K562 (cell line): ENCODE results near the gene HAPLN2. TPM values are rescaled to one million over a fixed set of nuclear protein-coding genes. Genes with fewer than 3 reads are reported as not detected.

Source experiments
- BRF2 ChIP-seq: IDR thresholded peaks from 3 replicates; pipeline ENCODE4 v1.6.1; 2011; ENCODE audit warnings: borderline replicate concordance, mild to moderate bottlenecking; ENCODE audit not compliant: insufficient read length, insufficient read depth
- HMG20B ChIP-seq: fragments of 250-450 bp; sonication (Bioruptor Pico); IDR thresholded peaks from 2 replicates; pipeline ENCODE4 v1.5.0; 2021; ENCODE audit warnings: mild to moderate bottlenecking
- NCOA6 ChIP-seq: fragments of 450-650 bp; IDR thresholded peaks from 2 replicates; pipeline ENCODE4 v1.6.1; 2017; ENCODE audit warnings: mild to moderate bottlenecking
- PRDM10 ChIP-seq: fragments of 450-650 bp; IDR thresholded peaks from 2 replicates; pipeline ENCODE4 v1.6.1; 2018; ENCODE audit not compliant: partially characterized antibody
- THRA ChIP-seq: fragments of 450-650 bp; IDR thresholded peaks from 2 replicates; pipeline ENCODE4 v1.6.1; 2017; ENCODE audit warnings: mild to moderate bottlenecking, moderate library complexity
- ZBTB1 ChIP-seq: sonication (generic); formaldehyde crosslinking; IDR thresholded peaks from 2 replicates; pipeline ENCODE4 v1.8.1; 2023; ENCODE audit warnings: missing genetic modification reagents, low read depth, mild to moderate bottlenecking, borderline replicate concordance
- ZFP30 ChIP-seq: fragments of 250-450 bp; sonication (Bioruptor Pico); IDR thresholded peaks from 2 replicates; pipeline ENCODE4 v1.8.0; 2022; ENCODE audit warnings: moderate library complexity, mild to moderate bottlenecking, inconsistent platforms, borderline replicate concordance
- polyA plus RNA-seq, 8 experiments: library from polyadenylated mRNA; depleted of rRNA in 4 of 8; stranded (reverse) in 5 of 8; unstranded in 3 of 8; fragments of >200 nt; fragmentation: Nextera tagmentation in 2 of 8; fragmentation: Illumina TruSeq in 1 of 8; extraction: Ambion mirVana in 2 of 8; extraction: Trizol in 1 of 8; gene quantifications; 2 replicates each; pipeline versions ENCODE4 v1.2.1 to v1.2.3, GENCODE V29; 2011 to 2014; ENCODE audit warnings: inconsistent platforms in 1 of 8, missing spikeins in 1 of 8
- total RNA-seq, 7 experiments: library from RNA; depleted of rRNA in 6 of 7; stranded (reverse); fragments of >200 nt in 6 of 7; fragmentation: Illumina TruSeq in 2 of 7; extraction: Trizol in 2 of 7; gene quantifications; 2 replicates each; pipeline versions ENCODE4 v1.2.1 to v1.2.3, GENCODE V29; 2011 to 2021; ENCODE audit warnings: low replicate concordance in 1 of 7
- TF ChIP-seq, protein P1 (sequence below): fragments of 250-450 bp; sonication (Bioruptor Pico); IDR thresholded peaks from 2 replicates; pipeline ENCODE4 v1.5.1; 2021; ENCODE audit warnings: mild to moderate bottlenecking

Gene HAPLN2
- total and polyA plus RNA-seq, 9 of the 15 experiments (the other 6 are each of a cell fraction or from before 2014, with no cell fraction given): 0.14 to 5.2 (median 3.8) TPM; not detected in 4

DNA sequence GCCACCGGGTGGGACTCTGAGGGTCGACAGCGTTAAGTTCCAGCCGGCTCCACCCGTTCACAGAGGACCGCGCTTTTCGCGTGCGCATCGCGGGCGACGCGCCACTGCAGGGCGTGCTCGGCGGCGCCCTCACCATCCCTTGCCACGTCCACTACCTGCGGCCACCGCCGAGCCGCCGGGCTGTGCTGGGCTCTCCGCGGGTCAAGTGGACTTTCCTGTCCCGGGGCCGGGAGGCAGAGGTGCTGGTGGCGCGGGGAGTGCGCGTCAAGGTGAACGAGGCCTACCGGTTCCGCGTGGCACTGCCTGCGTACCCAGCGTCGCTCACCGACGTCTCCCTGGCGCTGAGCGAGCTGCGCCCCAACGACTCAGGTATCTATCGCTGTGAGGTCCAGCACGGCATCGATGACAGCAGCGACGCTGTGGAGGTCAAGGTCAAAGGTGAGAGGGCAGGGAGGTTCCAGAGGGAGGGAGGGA lies 27.6 kb downstream of the HAPLN2 start (continued):
- TF ChIP-seq PRDM10 (no peak), THRA (no peak), NCOA6 (no peak), ZBTB1 (CRISPR knock-in tag) (no peak), ZFP30 (CRISPR knock-in tag) (no peak), HMG20B (no peak), BRF2 (no peak)
- TF ChIP-seq, protein P1, sequence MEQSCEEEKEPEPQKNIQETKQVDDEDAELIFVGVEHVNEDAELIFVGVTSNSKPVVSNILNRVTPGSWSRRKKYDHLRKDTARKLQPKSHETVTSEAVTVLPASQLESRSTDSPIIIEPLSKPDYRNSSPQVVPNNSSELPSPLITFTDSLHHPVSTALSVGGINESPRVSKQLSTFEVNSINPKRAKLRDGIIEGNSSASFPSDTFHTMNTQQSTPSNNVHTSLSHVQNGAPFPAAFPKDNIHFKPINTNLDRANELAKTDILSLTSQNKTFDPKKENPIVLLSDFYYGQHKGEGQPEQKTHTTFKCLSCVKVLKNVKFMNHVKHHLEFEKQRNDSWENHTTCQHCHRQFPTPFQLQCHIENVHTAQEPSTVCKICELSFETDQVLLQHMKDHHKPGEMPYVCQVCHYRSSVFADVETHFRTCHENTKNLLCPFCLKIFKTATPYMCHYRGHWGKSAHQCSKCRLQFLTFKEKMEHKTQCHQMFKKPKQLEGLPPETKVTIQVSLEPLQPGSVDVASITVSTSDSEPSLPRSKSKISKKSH (CRISPR knock-in tag): no peak
